Mammary epithelial cell (primary cell): ENCODE data around the gene AGPAT1.

Experiments used
- CTCF ChIP-seq, 2 donors: IDR thresholded peaks in 1 of 2; conservative IDR thresholded peaks in 1 of 2; 2 replicates each; pipeline ENCODE4 v1.5.1; 2011 to 2012; ENCODE audit warnings: inconsistent platforms in 2 of 2, low read length in 2 of 2, mild to moderate bottlenecking in 2 of 2, control low read depth in 1 of 2, low read depth in 1 of 2; ENCODE audit not compliant: insufficient read depth in 1 of 2; ENCODE audit errors: extremely low read depth in 1 of 2
- EZH2 ChIP-seq: IDR thresholded peaks from 2 replicates; pipeline ENCODE4 v1.6.1; 2012; ENCODE audit warnings: low read length, inconsistent platforms, borderline replicate concordance

DNA sequence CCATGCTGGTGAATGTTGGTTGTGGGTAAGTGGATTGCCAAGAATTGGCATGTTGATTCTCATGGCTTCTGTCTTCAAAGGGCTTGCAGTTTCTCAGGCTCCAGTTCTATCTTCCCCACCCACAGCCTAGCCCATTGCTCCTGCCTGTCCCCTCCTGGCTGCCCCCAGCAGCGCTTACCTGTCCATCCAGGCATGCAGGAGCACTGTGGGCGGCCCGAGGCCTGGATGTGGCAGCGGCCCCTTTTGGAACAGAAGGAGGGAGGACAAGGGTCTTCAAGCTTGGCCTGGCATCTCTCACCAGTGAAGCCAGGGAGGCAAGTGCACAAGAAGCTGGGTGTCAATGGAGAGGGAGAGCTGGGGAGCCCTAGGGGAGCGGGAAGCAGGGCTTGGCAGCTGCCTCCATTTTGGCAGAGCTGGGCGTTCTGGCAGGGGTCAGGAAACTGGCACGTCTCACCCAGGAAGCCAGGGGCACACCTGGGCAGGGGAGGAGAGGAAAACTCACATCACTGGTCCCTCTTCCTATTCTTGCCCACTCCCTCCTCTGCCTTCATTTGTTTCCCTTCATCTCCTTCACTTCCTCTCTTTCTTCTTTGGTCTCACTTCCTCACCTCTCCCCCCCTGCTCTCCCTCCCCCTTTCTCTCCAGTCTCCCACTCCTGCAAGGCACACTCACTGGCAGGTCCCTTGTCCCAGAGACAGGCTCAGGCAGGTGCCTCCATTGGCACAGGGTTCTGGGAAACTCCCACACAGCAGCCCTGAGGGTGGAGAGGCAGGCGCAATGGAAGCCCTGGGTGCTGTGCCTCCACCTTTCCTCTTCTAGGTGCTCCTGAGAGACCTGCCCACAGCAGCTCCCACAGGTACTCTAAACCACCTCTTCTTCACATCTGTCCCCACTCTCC, 46.7 kb upstream of the AGPAT1 start:
- TF ChIP-seq CTCF (conservative IDR thresholded peaks at IDR 0.05 in 1 of 2, IDR thresholded peaks at IDR 0.05 in 1 of 2; ENCODE audit: extremely low read depth in 1 of 2, insufficient read depth in 1 of 2, low read depth in 1 of 2, low read length in 2 of 2) (no peak), EZH2 (no peak)
